IMR-90 (cell line): Measurements from ENCODE around the gene SIX4. TPM values are rescaled to one million over a fixed set of nuclear protein-coding genes. Genes with fewer than 3 reads are reported as not detected.
A peak's percentile ranks its signal among the peaks of the same experiment; 100 is the strongest.

Experiments used
- ATAC-seq: fragments of 200-7000 bp; cut with Tn5 transposase; 2 replicates; pipeline ENCODE4 v1.9.1; 2020; ENCODE audit warnings: low read depth, mild to moderate bottlenecking, moderate library complexity
- BruUV-seq: library from RNA; stranded (reverse); fragments of 400-500 nt; replicated peaks from 2 replicates; lab custom pipeline; 2021; lab: Mats Ljungman, UMichigan
- CTCF ChIA-PET: fragments of 300-600 bp; formaldehyde crosslinking; extraction: SDS; loops from one replicate; lab custom pipeline; 2021; ENCODE audit warnings: antibody characterized with exemption; lab: Yijun Ruan, JAX
- POLR2A ChIA-PET: fragments of 300-600 bp; sonication (Branson Sonifier 250); formaldehyde crosslinking; loops from one replicate; lab custom pipeline; 2022; ENCODE audit warnings: antibody characterized with exemption; ENCODE audit not compliant: unreplicated experiment; lab: Charles Lee
- DNase-seq: peaks from one replicate; pipeline ENCODE4 v3.0.0; 2013
- H2AFZ ChIP-seq: replicated peaks from 2 replicates; pipeline ENCODE3; 2013; ENCODE audit warnings: low read length, mild to moderate bottlenecking; ENCODE audit not compliant: poor library complexity
- H2AK5ac ChIP-seq: 2 replicates; pipeline ENCODE4 v1.6.1; 2013; ENCODE audit warnings: low read depth, low read length, inconsistent platforms
- H2AK9ac ChIP-seq: replicated peaks from 2 replicates; pipeline ENCODE3; 2013; ENCODE audit warnings: mild to moderate bottlenecking, low read depth, low read length, moderate library complexity; ENCODE audit not compliant: poor library complexity
- H2BK120ac ChIP-seq: 2 replicates; pipeline ENCODE4 v1.6.1; 2013; ENCODE audit warnings: low read depth, low read length, inconsistent platforms
- H2BK15ac ChIP-seq: 3 replicates; pipeline ENCODE4 v1.6.1; 2013; ENCODE audit warnings: low read depth, low read length, inconsistent platforms
- H2BK20ac ChIP-seq: 2 replicates; pipeline ENCODE4 v1.6.1; 2013; ENCODE audit warnings: low read depth, mild to moderate bottlenecking, inconsistent platforms, low read length, moderate library complexity
- H2BK5ac ChIP-seq: 2 replicates; pipeline ENCODE4 v1.6.1; 2013; ENCODE audit warnings: mild to moderate bottlenecking, low read depth, low read length, inconsistent platforms; ENCODE audit not compliant: poor library complexity, severe bottlenecking
- H3K14ac ChIP-seq: replicated peaks from 2 replicates; pipeline ENCODE4 v1.6.1; 2013; ENCODE audit warnings: low read depth, low read length, inconsistent platforms
- H3K18ac ChIP-seq: 2 replicates; pipeline ENCODE4 v1.6.1; 2013; ENCODE audit warnings: low read depth, low read length, control low read depth
- H3K23ac ChIP-seq: 2 replicates; pipeline ENCODE4 v1.6.1; 2013; ENCODE audit warnings: low read depth, low read length, inconsistent platforms
- H3K27ac ChIP-seq: 2 replicates; pipeline ENCODE4 v1.5.1; 2013; ENCODE audit warnings: mild to moderate bottlenecking, control low read depth, low read length; ENCODE audit not compliant: insufficient read depth
- H3K27me3 ChIP-seq: 2 replicates; pipeline ENCODE4 v1.6.1; 2013; ENCODE audit warnings: low read length; ENCODE audit not compliant: control insufficient read depth, insufficient read depth
- H3K36me3 ChIP-seq: 2 replicates; pipeline ENCODE4 v1.6.1; 2013; ENCODE audit warnings: low read length, mixed read lengths; ENCODE audit not compliant: control insufficient read depth, insufficient read depth
- H3K4ac ChIP-seq: 2 replicates; pipeline ENCODE4 v1.6.1; 2013; ENCODE audit warnings: low read depth, low read length, inconsistent platforms
- H3K4me1 ChIP-seq: 2 replicates; pipeline ENCODE4 v1.6.1; 2013; ENCODE audit warnings: low read length, mixed read lengths; ENCODE audit not compliant: control insufficient read depth, insufficient read depth
- H3K4me2 ChIP-seq: 2 replicates; pipeline ENCODE4 v1.6.1; 2013; ENCODE audit warnings: low read depth, mild to moderate bottlenecking, control low read depth, low read length, moderate library complexity
- H3K4me3 ChIP-seq: 2 replicates; pipeline ENCODE4 v1.5.1; 2013; ENCODE audit warnings: low read depth, mild to moderate bottlenecking, control low read depth, low read length, moderate library complexity; ENCODE audit not compliant: insufficient read depth
- H3K56ac ChIP-seq: 2 replicates; pipeline ENCODE4 v1.6.1; 2013; ENCODE audit warnings: low read length, inconsistent platforms; ENCODE audit not compliant: insufficient read depth; ENCODE audit errors: extremely low read depth
- H3K79me1 ChIP-seq, 2 experiments: 2 replicates each; pipeline ENCODE4 v1.6.1; 2013; ENCODE audit warnings: low read length in 2 of 2, inconsistent platforms in 1 of 2, low read depth in 1 of 2
- H3K9ac ChIP-seq: 2 replicates; pipeline ENCODE4 v1.6.1; 2013; ENCODE audit warnings: low read depth, low read length, control low read depth
- H3K9me1 ChIP-seq: 2 replicates; pipeline ENCODE4 v1.6.1; 2013; ENCODE audit warnings: low read length, inconsistent platforms; ENCODE audit not compliant: insufficient read depth
- H3K9me3 ChIP-seq: 2 replicates; pipeline ENCODE4 v1.6.1; 2013; ENCODE audit warnings: low read length; ENCODE audit not compliant: control insufficient read depth, insufficient read depth
- H4K20me1 ChIP-seq: 2 replicates; pipeline ENCODE4 v1.6.1; 2013; ENCODE audit warnings: low read length, inconsistent platforms; ENCODE audit not compliant: insufficient read depth
- H4K5ac ChIP-seq: 2 replicates; pipeline ENCODE4 v1.6.1; 2013; ENCODE audit warnings: mild to moderate bottlenecking, low read depth, low read length, control low read depth
- H4K8ac ChIP-seq, 2 experiments: 2 replicates each; pipeline ENCODE4 v1.6.1; 2013; ENCODE audit warnings: low read depth in 2 of 2, low read length in 2 of 2, control low read depth in 1 of 2, inconsistent platforms in 1 of 2
- H4K91ac ChIP-seq: 2 replicates; pipeline ENCODE4 v1.6.1; 2013; ENCODE audit warnings: low read depth, low read length, inconsistent platforms; ENCODE audit not compliant: insufficient read depth
- BHLHE40 ChIP-seq: fragments of 150-350 bp; IDR thresholded peaks from 2 replicates; pipeline ENCODE4 v1.6.1; 2016; ENCODE audit warnings: mild to moderate bottlenecking, low read depth, low read length
- CEBPB ChIP-seq: IDR thresholded peaks from 2 replicates; pipeline ENCODE4 v1.6.1; 2012; ENCODE audit warnings: low read depth, low read length, improper control_type of control experiment
- CHD1 ChIP-seq: IDR thresholded peaks from 2 replicates; pipeline ENCODE4 v1.6.1; 2012; ENCODE audit warnings: low read depth, low read length, improper control_type of control experiment
- CTCF ChIP-seq: conservative IDR thresholded peaks from 2 replicates; pipeline ENCODE4 v1.5.1; 2012; ENCODE audit warnings: mild to moderate bottlenecking, low read depth, low read length, improper control_type of control experiment
- ELK1 ChIP-seq: fragments of 150-350 bp; IDR thresholded peaks from 2 replicates; pipeline ENCODE4 v1.6.1; 2016; ENCODE audit warnings: low read depth, mild to moderate bottlenecking, low read length, moderate library complexity, borderline replicate concordance
- FOS ChIP-seq: fragments of 150-350 bp; IDR thresholded peaks from 2 replicates; pipeline ENCODE4 v1.6.1; 2016; ENCODE audit warnings: low read depth, low read length
- MAFK ChIP-seq: IDR thresholded peaks from 2 replicates; pipeline ENCODE4 v1.6.1; 2012; ENCODE audit warnings: low read depth, low read length, improper control_type of control experiment
- MAZ ChIP-seq: IDR thresholded peaks from 2 replicates; pipeline ENCODE4 v1.6.1; 2012; ENCODE audit warnings: low read depth, mild to moderate bottlenecking, low read length, improper control_type of control experiment, moderate library complexity, borderline replicate concordance
- MXI1 ChIP-seq: IDR thresholded peaks from 2 replicates; pipeline ENCODE4 v1.6.1; 2012; ENCODE audit warnings: low read depth, mild to moderate bottlenecking, low read length, moderate library complexity, borderline replicate concordance
- NFE2L2 ChIP-seq: fragments of 150-350 bp; IDR thresholded peaks from 2 replicates; pipeline ENCODE4 v1.6.1; 2016; ENCODE audit warnings: low read depth, mild to moderate bottlenecking, low read length
- POLR2A ChIP-seq: IDR thresholded peaks from 2 replicates; pipeline ENCODE4 v1.6.1; 2012; ENCODE audit warnings: mild to moderate bottlenecking, low read depth, low read length
- RAD21 ChIP-seq: IDR thresholded peaks from 2 replicates; pipeline ENCODE4 v1.6.1; 2012; ENCODE audit warnings: low read length, improper control_type of control experiment
- RCOR1 ChIP-seq: IDR thresholded peaks from 2 replicates; pipeline ENCODE4 v1.6.1; 2012; ENCODE audit warnings: mild to moderate bottlenecking, low read length, improper control_type of control experiment; ENCODE audit not compliant: insufficient replicate concordance
- RFX5 ChIP-seq: IDR thresholded peaks from 2 replicates; pipeline ENCODE4 v1.8.0; 2012; ENCODE audit warnings: low read depth, mild to moderate bottlenecking, low read length, moderate library complexity
- SMC3 ChIP-seq: fragments of 150-350 bp; IDR thresholded peaks from 2 replicates; pipeline ENCODE4 v1.6.1; 2016; ENCODE audit warnings: low read depth, mild to moderate bottlenecking, antibody characterized with exemption, low read length, moderate library complexity
- USF2 ChIP-seq: fragments of 150-350 bp; IDR thresholded peaks from 2 replicates; pipeline ENCODE4 v1.6.1; 2017; ENCODE audit warnings: mild to moderate bottlenecking, antibody characterized with exemption, low read length, low read depth
- WGBS, 2 experiments: methylation state at CpG; one replicate each; pipeline versions ENCODE4 v1.1.5 to v1.1.7; 2013; ENCODE audit warnings: missing lambda C conversion rate in 2 of 2; ENCODE audit not compliant: insufficient read length in 1 of 2; ENCODE audit errors: extremely low coverage in 2 of 2; 5-methylcytosine and 5-hydroxymethylcytosine counted together
- dilution Hi-C: fragments of 300-500 bp; cut with HindIII; formaldehyde crosslinking; loops from one replicate; pipeline ENCODE4 v1.14.3; 2018; ENCODE audit warnings: low sequenced_read_pairs; ENCODE audit not compliant: unreplicated experiment
- in situ Hi-C: fragments of 300-500 bp; cut with MboI; formaldehyde crosslinking; loops from 3 replicates; pipeline ENCODE4 v1.14.3; 2019; ENCODE audit warnings: low sequenced_read_pairs, inconsistent platforms, mixed read lengths
- intact Hi-C: fragments of 100-400 bp; cut with micrococcal nuclease; formaldehyde crosslinking; loops from 2 replicates; pipeline ENCODE4 v1.10.0; 2022
- polyA plus RNA-seq, 3 experiments: library from polyadenylated mRNA; depleted of rRNA; stranded (reverse); fragments of >200 nt; gene quantifications; 2 replicates each; pipeline ENCODE4 v1.2.3, GENCODE V29; 2012; ENCODE audit warnings: low replicate concordance in 1 of 3
- total RNA-seq: library from RNA; depleted of rRNA; stranded (reverse); fragments of >200 nt; gene quantifications from 2 replicates; pipeline ENCODE4 v1.2.3, GENCODE V29; 2012

Gene SIX4
- total and polyA plus RNA-seq, 2 of the 4 experiments (the other 2 are of a cell fraction) = 7.1 to 42.7 TPM

GRCh38 chr14:60735416-60735815 lies 11.3 kb upstream of the SIX4 start:
- ChIA-PET POLR2A (no interaction called here), CTCF (no interaction called here)
- Histone ChIP-seq H3K4me1 (peaks cover 3% of the 10 kb centered on the region), H3K4me3 (peak overlapping the region; percentile 99), H3K27ac (peak overlapping the region; percentile 5; the same call in 1 of the 2 replicates), H3K9ac (peak overlapping the region; percentile 98), H3K4me2 (peak overlapping the region; percentile 100), H2AK9ac (no peak overlapping the region), H2AK5ac (peak overlapping the region; percentile 57; the same call in 1 of the 2 replicates), H3K14ac (peak overlapping the region; percentile 7; the same call in 1 of the 2 replicates), H4K20me1 (peaks cover 8% of the 10 kb centered on the region; the same call in 1 of the 2 replicates), H2BK5ac (peak overlapping the region; percentile 88), H4K5ac (peak overlapping the region; percentile 5; the same call in 1 of the 2 replicates), H2BK120ac (no peak overlapping the region), H4K91ac (no peak overlapping the region), H3K4ac (no peak overlapping the region; the same call in 1 of the 2 replicates), H2AFZ (no peak overlapping the region), H2BK15ac (no peak overlapping the region), H3K27me3 (no peaks in the 10 kb centered on the region), H3K36me3 (no peaks in the 10 kb centered on the region), H4K8ac (peak overlapping the region in 1 of 2 experiments; percentile 71; a peak in 2 of 4 replicates), H3K9me3 (no peaks in the 10 kb centered on the region), H2BK20ac (no peak overlapping the region), H3K56ac (peak overlapping the region; percentile 91; the same call in 1 of the 2 replicates), H3K9me1 (no peaks in the 10 kb centered on the region; the same call in 1 of the 2 replicates), H3K23ac (peak overlapping the region; percentile 54; the same call in 1 of the 2 replicates), H3K18ac (peak overlapping the region; percentile 24; the same call in 1 of the 2 replicates), H3K79me1 (peaks cover 3 to 21% of the 10 kb centered on the region in 2 experiments; a peak in 2 of 4 replicates)
- dilution Hi-C loops (no loop called here), intact Hi-C loops (loop anchor here (5.0 kb wide), 1 partner anchor 42 kb away; no protein-coding TSS in a partner anchor), in situ Hi-C loops (no loop called here)
- ATAC-seq (no peak), DNase-seq (no peak)
- 60% methylated on average over 1 of the region's 5 CpGs; no CpG with 5 or more reads in 1 of the 2 experiments for WGBS, 2 experiments
- BruUV-seq = TSS peak; percentile 39
- TF ChIP-seq BHLHE40 (no peak), RAD21 (no peak), RCOR1 (no peak), MAFK (no peak), CTCF (no peak), NFE2L2 (no peak), MAZ (no peak), CHD1 (no peak), RFX5 (no peak), CEBPB (no peak), FOS (no peak), SMC3 (no peak), USF2 (no peak), MXI1 (no peak), ELK1 (no peak), POLR2A (no peak)
